Fibroblast of lung (primary cell): ENCODE data around the gene ANO7. TPM values are rescaled to one million over a fixed set of nuclear protein-coding genes. Genes with fewer than 3 reads are reported as not detected.

ENCODE experiments used
- DNase-seq, 2 donors: peaks; one replicate each; pipeline versions ENCODE4 v3.0.0 to v3.0.0-alpha.2; 2010; ENCODE audit warnings: low read depth in 2 of 2
- H2AFZ ChIP-seq: 2 replicates; pipeline ENCODE4 v1.5.1; 2012; ENCODE audit warnings: low read length, control low read depth, inconsistent platforms
- H3K27ac ChIP-seq: 2 replicates; pipeline ENCODE4 v1.5.1; 2011; ENCODE audit warnings: low read length, control low read depth; ENCODE audit not compliant: insufficient read depth
- H3K27me3 ChIP-seq: 2 replicates; pipeline ENCODE4 v1.5.1; 2011; ENCODE audit warnings: mild to moderate bottlenecking, low read length; ENCODE audit not compliant: control insufficient read depth, insufficient read depth
- H3K36me3 ChIP-seq: 2 replicates; pipeline ENCODE4 v1.5.1; 2011; ENCODE audit warnings: low read length; ENCODE audit not compliant: control insufficient read depth, insufficient read depth
- H3K4me1 ChIP-seq: 2 replicates; pipeline ENCODE4 v1.5.1; 2011; ENCODE audit warnings: low read length; ENCODE audit not compliant: control insufficient read depth, insufficient read depth; ENCODE audit errors: extremely low read depth
- H3K4me2 ChIP-seq: 2 replicates; pipeline ENCODE4 v1.5.1; 2011; ENCODE audit warnings: low read length, control low read depth; ENCODE audit not compliant: insufficient read depth; ENCODE audit errors: extremely low read depth
- H3K4me3 ChIP-seq, 4 experiments: fragments of 200-600 bp in 1 of 4; sonication (generic) in 1 of 4; replicated peaks in 1 of 4; 2 replicates each; pipeline ENCODE4 v1.5.1; 2011 to 2016; ENCODE audit warnings: low read length in 4 of 4, low read depth in 3 of 4, mild to moderate bottlenecking in 3 of 4, control low read depth in 2 of 4, inconsistent platforms in 1 of 4, mixed read lengths in 1 of 4; ENCODE audit not compliant: insufficient read depth in 1 of 4; ENCODE audit errors: control extremely low read depth in 1 of 4
- H3K79me2 ChIP-seq: 2 replicates; pipeline ENCODE4 v1.5.1; 2012; ENCODE audit warnings: mild to moderate bottlenecking, low read length, inconsistent platforms; ENCODE audit not compliant: control insufficient read depth, insufficient read depth
- H3K9ac ChIP-seq: 2 replicates; pipeline ENCODE4 v1.5.1; 2011; ENCODE audit warnings: mild to moderate bottlenecking, low read length, control low read depth; ENCODE audit not compliant: insufficient read depth
- H3K9me3 ChIP-seq: 2 replicates; pipeline ENCODE4 v1.5.1; 2012; ENCODE audit warnings: low read depth, low read length; ENCODE audit not compliant: control insufficient read depth, insufficient read depth
- H4K20me1 ChIP-seq: 2 replicates; pipeline ENCODE4 v1.5.1; 2011; ENCODE audit warnings: low read length; ENCODE audit not compliant: control insufficient read depth, insufficient read depth; ENCODE audit errors: extremely low read depth
- EZH2 ChIP-seq: IDR thresholded peaks from 2 replicates; pipeline ENCODE4 v1.5.1; 2012; ENCODE audit warnings: low read length, control low read depth, mild to moderate bottlenecking; ENCODE audit errors: missing control alignments
- polyA minus RNA-seq: library from RNA; depleted of rRNA, polyadenylated mRNA; stranded (reverse); fragments of >200 nt; gene quantifications from 2 replicates; pipeline ENCODE4 v1.2.3, GENCODE V29; 2011; ENCODE audit warnings: low replicate concordance
- polyA plus RNA-seq, 2 donors: library from polyadenylated mRNA; depleted of rRNA in 1 of 2; stranded (reverse) in 1 of 2; unstranded in 1 of 2; fragments of >200 nt; gene quantifications; 2 replicates each; pipeline ENCODE4 v1.2.1, GENCODE V29; 2011 to 2012; ENCODE audit warnings: missing spikeins in 1 of 2
- total RNA-seq: library from RNA; depleted of rRNA; stranded (reverse); fragments of >200 nt; gene quantifications from 2 replicates; pipeline ENCODE4 v1.2.1, GENCODE V29; 2014
- TF ChIP-seq, protein P1 (sequence below), 2 donors: IDR thresholded peaks in 1 of 2; conservative IDR thresholded peaks in 1 of 2; 1 replicate in 1 of 2; 2 replicates in 1 of 2; pipeline ENCODE4 v1.5.1; 2011 to 2012; ENCODE audit warnings: low read length in 2 of 2, control low read depth in 1 of 2, inconsistent platforms in 1 of 2, low read depth in 1 of 2, mild to moderate bottlenecking in 1 of 2

Gene ANO7, protein sequence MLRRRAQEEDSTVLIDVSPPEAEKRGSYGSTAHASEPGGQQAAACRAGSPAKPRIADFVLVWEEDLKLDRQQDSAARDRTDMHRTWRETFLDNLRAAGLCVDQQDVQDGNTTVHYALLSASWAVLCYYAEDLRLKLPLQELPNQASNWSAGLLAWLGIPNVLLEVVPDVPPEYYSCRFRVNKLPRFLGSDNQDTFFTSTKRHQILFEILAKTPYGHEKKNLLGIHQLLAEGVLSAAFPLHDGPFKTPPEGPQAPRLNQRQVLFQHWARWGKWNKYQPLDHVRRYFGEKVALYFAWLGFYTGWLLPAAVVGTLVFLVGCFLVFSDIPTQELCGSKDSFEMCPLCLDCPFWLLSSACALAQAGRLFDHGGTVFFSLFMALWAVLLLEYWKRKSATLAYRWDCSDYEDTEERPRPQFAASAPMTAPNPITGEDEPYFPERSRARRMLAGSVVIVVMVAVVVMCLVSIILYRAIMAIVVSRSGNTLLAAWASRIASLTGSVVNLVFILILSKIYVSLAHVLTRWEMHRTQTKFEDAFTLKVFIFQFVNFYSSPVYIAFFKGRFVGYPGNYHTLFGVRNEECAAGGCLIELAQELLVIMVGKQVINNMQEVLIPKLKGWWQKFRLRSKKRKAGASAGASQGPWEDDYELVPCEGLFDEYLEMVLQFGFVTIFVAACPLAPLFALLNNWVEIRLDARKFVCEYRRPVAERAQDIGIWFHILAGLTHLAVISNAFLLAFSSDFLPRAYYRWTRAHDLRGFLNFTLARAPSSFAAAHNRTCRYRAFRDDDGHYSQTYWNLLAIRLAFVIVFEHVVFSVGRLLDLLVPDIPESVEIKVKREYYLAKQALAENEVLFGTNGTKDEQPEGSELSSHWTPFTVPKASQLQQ
- total RNA-seq = 0.26 and 0.50 TPM in 2 replicates
- polyA plus RNA-seq = 0.50 and 0.70 TPM in 2 replicates
- 1.1 and 1.4 TPM in 2 replicates for polyA plus RNA-seq (2012)
- 2.6 and 3.0 TPM in 2 replicates for polyA minus RNA-seq

DNA sequence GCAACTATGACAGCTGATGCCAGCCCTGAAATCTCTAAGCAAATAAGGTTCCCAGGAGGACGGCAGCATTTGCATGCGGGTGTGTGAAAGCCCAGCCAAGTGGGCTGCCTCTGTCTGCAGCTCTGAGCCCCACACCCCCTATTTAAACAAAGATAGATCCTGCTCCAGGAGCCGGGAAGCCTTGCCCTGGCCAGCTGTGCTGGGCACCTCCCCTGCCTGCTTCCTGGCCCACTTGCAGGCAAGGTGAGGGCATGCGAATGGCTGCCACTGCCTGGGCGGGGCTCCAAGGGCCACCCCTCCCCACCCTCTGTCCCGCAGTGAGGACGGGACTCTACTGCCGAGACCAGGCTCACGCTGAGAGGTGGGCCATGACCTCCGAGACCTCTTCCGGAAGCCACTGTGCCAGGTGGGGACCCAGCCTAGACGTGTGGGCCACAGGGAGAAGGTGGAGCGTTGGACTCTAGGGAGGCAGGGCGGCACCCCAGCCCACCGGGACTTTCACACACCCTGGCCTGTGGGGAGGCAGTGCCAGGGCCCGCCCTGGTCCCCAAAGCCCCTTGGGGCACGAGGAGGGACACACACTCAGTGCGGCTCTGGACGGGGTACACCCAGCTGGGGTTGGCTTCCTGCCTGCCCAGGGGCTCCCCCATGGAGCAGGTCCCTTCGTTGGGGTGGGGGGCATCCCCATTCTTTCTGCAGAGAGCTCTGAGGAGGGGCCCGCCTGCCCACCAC lies at the start of gene ANO7:
Gene ANO7, plus strand, starts transcription at position 317 of the 732 bp plus-strand sequence. CDS start 1,387 bp downstream, outside the sequence.
- H3K79me2 ChIP-seq = no peaks in the 10 kb centered on the region
- no peaks in the 10 kb centered on the region for H3K9me3 ChIP-seq
- H2AFZ ChIP-seq = no peak within 1 kb of the TSS
- H3K36me3 ChIP-seq = no peaks in the 10 kb centered on the region
- H3K27me3 ChIP-seq = no peaks in the 10 kb centered on the region
- no peak within 1 kb of the TSS for H3K9ac ChIP-seq
- H3K4me1 ChIP-seq = no peaks in the 10 kb centered on the region
- TF ChIP-seq, protein P1, sequence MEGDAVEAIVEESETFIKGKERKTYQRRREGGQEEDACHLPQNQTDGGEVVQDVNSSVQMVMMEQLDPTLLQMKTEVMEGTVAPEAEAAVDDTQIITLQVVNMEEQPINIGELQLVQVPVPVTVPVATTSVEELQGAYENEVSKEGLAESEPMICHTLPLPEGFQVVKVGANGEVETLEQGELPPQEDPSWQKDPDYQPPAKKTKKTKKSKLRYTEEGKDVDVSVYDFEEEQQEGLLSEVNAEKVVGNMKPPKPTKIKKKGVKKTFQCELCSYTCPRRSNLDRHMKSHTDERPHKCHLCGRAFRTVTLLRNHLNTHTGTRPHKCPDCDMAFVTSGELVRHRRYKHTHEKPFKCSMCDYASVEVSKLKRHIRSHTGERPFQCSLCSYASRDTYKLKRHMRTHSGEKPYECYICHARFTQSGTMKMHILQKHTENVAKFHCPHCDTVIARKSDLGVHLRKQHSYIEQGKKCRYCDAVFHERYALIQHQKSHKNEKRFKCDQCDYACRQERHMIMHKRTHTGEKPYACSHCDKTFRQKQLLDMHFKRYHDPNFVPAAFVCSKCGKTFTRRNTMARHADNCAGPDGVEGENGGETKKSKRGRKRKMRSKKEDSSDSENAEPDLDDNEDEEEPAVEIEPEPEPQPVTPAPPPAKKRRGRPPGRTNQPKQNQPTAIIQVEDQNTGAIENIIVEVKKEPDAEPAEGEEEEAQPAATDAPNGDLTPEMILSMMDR (conservative IDR thresholded peaks at IDR 0.05 in 1 of 2, IDR thresholded peaks at IDR 0.05 in 1 of 2; ENCODE audit: low read depth in 1 of 2, low read length in 2 of 2) = no peak
- no peak for TF ChIP-seq EZH2
- no peak within 1 kb of the TSS for H3K27ac ChIP-seq
- no peaks in the 10 kb centered on the region for H4K20me1 ChIP-seq
- no peak within 1 kb of the TSS for H3K4me2 ChIP-seq
- H3K4me3 ChIP-seq = no peak within 1 kb of the TSS
- DNase-seq = no peak

DNA sequence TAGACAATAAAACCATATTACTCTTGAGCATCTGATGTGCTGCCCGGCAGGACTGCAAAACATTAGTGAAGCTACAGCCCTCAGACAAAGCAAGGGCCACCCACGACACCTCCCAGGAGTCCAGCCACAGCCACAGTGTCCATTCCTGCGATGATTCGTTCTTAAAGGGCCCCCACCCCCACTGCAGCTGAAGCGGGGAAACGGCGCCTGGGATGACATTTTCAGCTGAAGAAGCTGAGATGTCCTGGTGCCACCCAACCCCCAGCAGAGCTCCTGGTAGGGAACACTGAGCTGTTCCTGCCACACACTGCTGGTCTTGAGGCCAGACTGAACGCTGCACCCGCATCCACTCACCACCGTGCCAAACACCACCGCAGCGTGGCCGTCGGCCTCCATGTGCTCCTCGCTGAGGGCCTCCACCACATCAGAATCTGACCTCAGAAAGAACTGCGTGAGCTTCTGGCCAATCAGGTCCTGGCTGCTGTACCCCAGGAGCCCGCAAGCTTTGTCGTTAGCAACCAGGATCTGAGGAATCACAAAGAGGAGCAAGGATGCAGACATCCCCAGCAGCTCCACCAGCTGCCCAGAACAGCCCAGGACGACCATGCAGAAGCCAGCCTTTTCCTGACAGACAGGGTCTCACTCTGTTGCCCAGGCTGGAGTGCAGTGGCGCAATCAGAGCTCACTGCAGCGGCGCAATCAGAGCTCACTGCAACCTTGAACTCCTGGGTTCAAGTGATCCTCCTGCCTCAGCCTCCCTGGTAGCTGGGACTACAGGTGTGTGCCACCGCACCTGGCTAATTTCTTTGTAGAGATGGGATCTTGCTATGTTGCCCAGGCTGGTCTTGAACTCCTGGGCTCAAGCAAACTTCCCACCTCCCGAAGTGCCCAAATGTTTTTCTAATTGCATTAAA lies 48.7 kb upstream of the ANO7 start:
- Histone ChIP-seq H4K20me1 (no peaks in the 10 kb centered on the region), H2AFZ (no peak overlapping the region), H3K9ac (no peak overlapping the region), H3K4me1 (no peaks in the 10 kb centered on the region), H3K4me3 (no peak overlapping the region), H3K36me3 (peaks cover 1% of the 10 kb centered on the region), H3K79me2 (no peaks in the 10 kb centered on the region), H3K27me3 (no peaks in the 10 kb centered on the region), H3K9me3 (no peaks in the 10 kb centered on the region), H3K27ac (no peak overlapping the region), H3K4me2 (no peak overlapping the region)
- TF ChIP-seq, protein P1 (conservative IDR thresholded peaks at IDR 0.05 in 1 of 2, IDR thresholded peaks at IDR 0.05 in 1 of 2; ENCODE audit: low read depth in 1 of 2, low read length in 2 of 2) = no peak
- TF ChIP-seq EZH2 = no peak
- DNase-seq = no peak
